HCT116 (cell line): ENCODE measurements around the gene C2CD2. TPM values are rescaled to one million over a fixed set of nuclear protein-coding genes. Genes with fewer than 3 reads are reported as not detected.

Source experiments
- ATAC-seq: fragments of 200-7000 bp; cut with Tn5 transposase; 2 replicates; pipeline ENCODE4 v1.9.1; 2020; ENCODE audit warnings: mild to moderate bottlenecking, moderate library complexity
- BruUV-seq: library from RNA; stranded (reverse); fragments of 400-500 nt; replicated peaks from 2 replicates; lab custom pipeline; 2021; lab: Mats Ljungman, UMichigan
- CTCF ChIA-PET: fragments of 300-600 bp; sonication (Branson Sonifier 250); formaldehyde crosslinking; loops from one replicate; lab custom pipeline; 2021; ENCODE audit warnings: antibody characterized with exemption; lab: Charles Lee
- POLR2A ChIA-PET: fragments of 300-600, 350-600 bp; sonication (Branson Sonifier 250); formaldehyde crosslinking; loops from one replicate; lab custom pipeline; 2021; ENCODE audit warnings: antibody characterized with exemption; lab: Charles Lee
- RAD21 ChIA-PET, 2 experiments: fragments of 300-600 bp; sonication (Branson Sonifier 250); formaldehyde crosslinking; loops; one replicate each; lab custom pipeline; 2023; ENCODE audit warnings: low total read pairs in 2 of 2; ENCODE audit not compliant: uncharacterized antibody in 2 of 2, unreplicated experiment in 2 of 2, low non-redundant PET in 1 of 2; lab: Charles Lee
- DNase-seq: peaks from one replicate; pipeline ENCODE4 v3.0.0-alpha.2; 2010; ENCODE audit warnings: low read depth, low spot score
- H2AFZ ChIP-seq: fragments of 200-600 bp; shearing (Covaris generic), sonication (generic); 2 replicates; pipeline ENCODE4 v1.6.1; 2017; ENCODE audit warnings: low read depth, mixed run types, mixed read lengths, antibody characterized with exemption, low read length; ENCODE audit not compliant: poor library complexity, severe bottlenecking
- H3K27ac ChIP-seq: 2 replicates; pipeline ENCODE4 v1.5.1; 2012; ENCODE audit warnings: low read depth, low read length
- H3K27me3 ChIP-seq: fragments of 200-600 bp; sonication (generic); 2 replicates; pipeline ENCODE4 v1.6.1; 2016; ENCODE audit warnings: mixed run types, low read length, mixed read lengths; ENCODE audit not compliant: insufficient read depth
- H3K36me3 ChIP-seq, 2 experiments: fragments of 200-500 bp in 1 of 2; fragments of 200-600 bp in 1 of 2; sonication (Bioruptor generic) in 1 of 2; sonication (generic) in 1 of 2; 2 replicates each; pipeline versions ENCODE4 v1.5.1 to v1.6.1; 2014 to 2016; ENCODE audit warnings: low read length in 2 of 2, inconsistent platforms in 1 of 2, mixed read lengths in 1 of 2, mixed run types in 1 of 2; ENCODE audit not compliant: insufficient read depth in 2 of 2, control insufficient read depth in 1 of 2
- H3K4me1 ChIP-seq, 2 experiments: fragments of 200-600 bp in 1 of 2; sonication (generic) in 1 of 2; 2 replicates each; pipeline versions ENCODE4 v1.5.1 to v1.6.1; 2012 to 2017; ENCODE audit warnings: low read length in 2 of 2, inconsistent platforms in 1 of 2, mild to moderate bottlenecking in 1 of 2, mixed read lengths in 1 of 2, mixed run types in 1 of 2, moderate library complexity in 1 of 2; ENCODE audit not compliant: insufficient read depth in 2 of 2, control insufficient read depth in 1 of 2
- H3K4me2 ChIP-seq: fragments of 200-600 bp; sonication (generic); 2 replicates; pipeline ENCODE4 v1.6.1; 2017; ENCODE audit warnings: mixed run types, low read length, mixed read lengths
- H3K4me3 ChIP-seq, 2 experiments: fragments of 200-600 bp in 1 of 2; sonication (generic) in 1 of 2; replicated peaks in 1 of 2; 2 replicates each; pipeline ENCODE4 v1.5.1; 2011 to 2016; ENCODE audit warnings: low read length in 2 of 2, control low read depth in 1 of 2, low read depth in 1 of 2, mild to moderate bottlenecking in 1 of 2, mixed read lengths in 1 of 2, mixed run types in 1 of 2
- H3K79me2 ChIP-seq: fragments of 200-600 bp; sonication (generic); 2 replicates; pipeline ENCODE4 v1.6.1; 2017; ENCODE audit warnings: mild to moderate bottlenecking, mixed run types, low read length, moderate library complexity, mixed read lengths; ENCODE audit not compliant: insufficient read depth
- H3K9ac ChIP-seq: fragments of 200-600 bp; sonication (generic); 2 replicates; pipeline ENCODE4 v1.6.1; 2016; ENCODE audit warnings: low read length, mixed read lengths
- H3K9me2 ChIP-seq: fragments of 200-600 bp; sonication (generic), shearing (Covaris generic); 2 replicates; pipeline ENCODE4 v1.6.1; 2017; ENCODE audit warnings: mixed run types, mild to moderate bottlenecking, moderate library complexity; ENCODE audit not compliant: insufficient read depth
- H3K9me3 ChIP-seq, 2 experiments: fragments of 200-500 bp in 1 of 2; fragments of 200-600 bp in 1 of 2; sonication (Bioruptor generic) in 1 of 2; sonication (generic) in 1 of 2; 2 replicates each; pipeline ENCODE4 v1.6.1; 2014 to 2017; ENCODE audit warnings: low read length in 2 of 2, mixed read lengths in 2 of 2, inconsistent platforms in 1 of 2, low read depth in 1 of 2, mild to moderate bottlenecking in 1 of 2, mixed run types in 1 of 2, moderate library complexity in 1 of 2; ENCODE audit not compliant: control insufficient read depth in 1 of 2, insufficient read depth in 1 of 2
- H4K20me1 ChIP-seq: fragments of 200-600 bp; sonication (generic), shearing (Covaris generic); 2 replicates; pipeline ENCODE4 v1.6.1; 2017; ENCODE audit warnings: mixed run types, mild to moderate bottlenecking, moderate library complexity; ENCODE audit not compliant: insufficient read depth
- EGR1 ChIP-seq: IDR thresholded peaks from 2 replicates; pipeline ENCODE4 v1.6.1; 2012; ENCODE audit warnings: low read depth
- JUND ChIP-seq: IDR thresholded peaks from 2 replicates; pipeline ENCODE4 v1.6.1; 2012
- REST ChIP-seq: IDR thresholded peaks from 2 replicates; pipeline ENCODE4 v1.6.1; 2012; ENCODE audit warnings: low read depth
- TCF7L2 ChIP-seq: IDR thresholded peaks from 2 replicates; pipeline ENCODE4 v1.7.0; 2011; ENCODE audit warnings: borderline replicate concordance, inconsistent platforms; ENCODE audit not compliant: insufficient read depth, insufficient read length; ENCODE audit errors: extremely low read depth
- intact Hi-C: fragments of 100-400 bp; cut with micrococcal nuclease; formaldehyde crosslinking; loops from 2 replicates; pipeline ENCODE4 v1.10.0; 2022
- total RNA-seq: library from RNA; stranded (reverse); gene quantifications from one replicate; pipeline ENCODE4 v1.2.1, GENCODE V29; 2021; ENCODE audit not compliant: unreplicated experiment

Gene C2CD2
- total RNA-seq, 1 experiment from 2014 or later = 22.0 TPM

GRCh38 chr21:41975391-41976272 lies 21.8 kb upstream of the C2CD2 start:
- no peak overlapping the region for H3K27ac ChIP-seq
- no TSS peak for BruUV-seq
- TF ChIP-seq EGR1 = no peak
- TF ChIP-seq REST = peak; percentile 40
- TF ChIP-seq, all 23 proteins: peak for 1
- 0 out of 4 replicates have a peak, but pooled peaks cover 0 to 10% of the 10 kb centered on the region in 2 experiments for H3K9me3 ChIP-seq
- ATAC-seq = no peak
- H3K36me3 ChIP-seq = no peaks in the 10 kb centered on the region
- H3K9me2 ChIP-seq = no peaks in the 10 kb centered on the region
- no peaks in the 10 kb centered on the region for H3K27me3 ChIP-seq
- H3K4me1 ChIP-seq = no peaks in the 10 kb centered on the region
- ChIA-PET POLR2A (no interaction called here), CTCF (no interaction called here), RAD21 (no interaction called here)
- no peak overlapping the region for H3K4me2 ChIP-seq
- no peaks in the 10 kb centered on the region for H3K79me2 ChIP-seq
- H2AFZ ChIP-seq = no peak overlapping the region
- no peak for DNase-seq
- no peak overlapping the region for H3K4me3 ChIP-seq
- H3K9ac ChIP-seq = no peak overlapping the region
- intact Hi-C loops = no loop called here
- no peaks in the 10 kb centered on the region for H4K20me1 ChIP-seq

GRCh38 chr21:41974752-41975053 lies 20.9 kb upstream of the C2CD2 start:
- Histone ChIP-seq H3K4me1 (no peaks in the 10 kb centered on the region), H3K9ac (no peak overlapping the region), H3K4me3 (no peak overlapping the region), H2AFZ (no peak overlapping the region), H3K4me2 (no peak overlapping the region), H3K9me3 (0 out of 4 replicates have a peak, but pooled peaks cover 0 to 9% of the 10 kb centered on the region in 2 experiments), H3K9me2 (no peaks in the 10 kb centered on the region), H3K27me3 (no peaks in the 10 kb centered on the region), H3K79me2 (no peaks in the 10 kb centered on the region), H4K20me1 (no peaks in the 10 kb centered on the region), H3K27ac (no peak overlapping the region), H3K36me3 (no peaks in the 10 kb centered on the region)
- RAD21 ChIA-PET = no interaction called here
- CTCF ChIA-PET = no interaction called here
- ATAC-seq (no peak), DNase-seq (no peak)
- intact Hi-C loops = no loop called here
- TF ChIP-seq TCF7L2 (no peak), JUND (no peak)
- POLR2A ChIA-PET = no interaction called here
- no TSS peak for BruUV-seq
